ENCODE results near the gene RTKN.
"Not testable (repeated sequence)": the region's sequence is repeated elsewhere in the genome, so short reads cannot be mapped to it uniquely, and the experiment has no call there.

RTKN gene

GRCh38 chr2:74441690-74442482 lies at the start of gene RTKN:
RTKN (minus strand) TSS chr2:74441937; CDS start chr2:74441816, 121 bp downstream.
- DNase-seq (ENCODE audit: low read depth in 2 of 2), result no peak

- DNase-seq (ENCODE audit: low read depth in 2 of 2), result no peak
Observed at GRCh38 chr2:74489906-74490305, 48.2 kb upstream of the RTKN start.

- DNase-seq (ENCODE audit: low read depth in 2 of 2), result no peak
Observed at GRCh38 chr2:74488643-74489481, 47.1 kb upstream of the RTKN start.

- DNase-seq (ENCODE audit: low read depth in 2 of 2), result no peak
Observed at GRCh38 chr2:74486141-74486540, 44.4 kb upstream of the RTKN start.

- not testable (repeated sequence) for DNase-seq (ENCODE audit: low read depth in 2 of 2)
Observed at GRCh38 chr2:74483675-74484164, 42.0 kb upstream of the RTKN start.

GRCh38 chr2:74482801-74483674 lies 41.3 kb upstream of the RTKN start, which contains the start of the genes CCDC142 and TTC31:
CCDC142 (minus strand) TSS chr2:74482998; CDS start chr2:74482837, 161 bp downstream.
TTC31 (plus strand) TSS chr2:74483081; CDS start chr2:74483096, 15 bp downstream.
- DNase-seq (ENCODE audit: low read depth in 2 of 2), result peak; percentile 86 to 87

GRCh38 chr2:74481961-74482800 lies 40.4 kb upstream of the RTKN start:
- DNase-seq (ENCODE audit: low read depth in 2 of 2), result peak; percentile 41 to 49

- DNase-seq (ENCODE audit: low read depth in 2 of 2), result no peak
Observed at GRCh38 chr2:74481431-74481830, 39.7 kb upstream of the RTKN start.

GRCh38 chr2:74474899-74475298 lies 33.2 kb upstream of the RTKN start:
- no peak for DNase-seq (ENCODE audit: low read depth in 2 of 2)

GRCh38 chr2:74474481-74474880 lies 32.7 kb upstream of the RTKN start:
- no peak for DNase-seq (ENCODE audit: low read depth in 2 of 2)

- DNase-seq (ENCODE audit: low read depth in 2 of 2), result no peak
Observed at GRCh38 chr2:74472945-74473258, 31.2 kb upstream of the RTKN start.

- DNase-seq (ENCODE audit: low read depth in 2 of 2), result peak; percentile 88 to 90
Observed at GRCh38 chr2:74472086-74472944, 30.6 kb upstream of the RTKN start, which contains the start of gene MRPL53. MRPL53 (minus strand) TSS chr2:74472680; CDS start chr2:74472660, 20 bp downstream.

- DNase-seq (ENCODE audit: low read depth in 2 of 2), result no peak
Observed at GRCh38 chr2:74471332-74472065, 29.8 kb upstream of the RTKN start.

- DNase-seq (ENCODE audit: low read depth in 2 of 2), result not testable (repeated sequence)
Observed at GRCh38 chr2:74470742-74471141, 29.0 kb upstream of the RTKN start.

GRCh38 chr2:74464406-74464805 lies 22.7 kb upstream of the RTKN start:
- no peak for DNase-seq (ENCODE audit: low read depth in 2 of 2)

- DNase-seq (ENCODE audit: low read depth in 2 of 2), result no peak
Observed at GRCh38 chr2:74462786-74463105, 21.0 kb upstream of the RTKN start.

- no peak for DNase-seq (ENCODE audit: low read depth in 2 of 2)
Observed at GRCh38 chr2:74462054-74462785, 20.5 kb upstream of the RTKN start.
